Ishikawa (cell line): Measurements from ENCODE around the gene NDUFAF5.

Experiments
- CEBPB ChIP-seq: IDR thresholded peaks from 2 replicates; pipeline ENCODE4 v1.6.1; 2012
- CREB1 ChIP-seq: IDR thresholded peaks from 2 replicates; pipeline ENCODE4 v1.6.1; 2012; ENCODE audit warnings: low read depth
- EGR1 ChIP-seq: IDR thresholded peaks from 2 replicates; pipeline ENCODE4 v1.6.1; 2012
- EP300 ChIP-seq: IDR thresholded peaks from 2 replicates; pipeline ENCODE4 v1.6.1; 2012; ENCODE audit warnings: borderline replicate concordance
- FOXM1 ChIP-seq: IDR thresholded peaks from 2 replicates; pipeline ENCODE4 v1.6.1; 2012; ENCODE audit warnings: low read depth, borderline replicate concordance
- MAX ChIP-seq: IDR thresholded peaks from 2 replicates; pipeline ENCODE4 v1.6.1; 2012
- NFIC ChIP-seq: IDR thresholded peaks from 2 replicates; pipeline ENCODE4 v1.6.1; 2012
- RAD21 ChIP-seq: IDR thresholded peaks from 2 replicates; pipeline ENCODE4 v1.6.1; 2012; ENCODE audit warnings: low read depth
- REST ChIP-seq: IDR thresholded peaks from 2 replicates; pipeline ENCODE4 v1.6.1; 2012; ENCODE audit warnings: low read depth, mild to moderate bottlenecking
- TAF1 ChIP-seq: IDR thresholded peaks from 2 replicates; pipeline ENCODE4 v1.6.1; 2012; ENCODE audit warnings: low read depth, mild to moderate bottlenecking
- TCF12 ChIP-seq: IDR thresholded peaks from 2 replicates; pipeline ENCODE4 v1.6.1; 2012; ENCODE audit warnings: low read depth
- TEAD4 ChIP-seq: IDR thresholded peaks from 2 replicates; pipeline ENCODE4 v1.6.1; 2012
- USF1 ChIP-seq: IDR thresholded peaks from 2 replicates; pipeline ENCODE4 v1.6.1; 2012
- YY1 ChIP-seq: IDR thresholded peaks from 2 replicates; pipeline ENCODE4 v1.6.1; 2012; ENCODE audit warnings: low read depth
- ZBTB7A ChIP-seq: IDR thresholded peaks from 2 replicates; pipeline ENCODE4 v1.6.1; 2012; ENCODE audit warnings: low read depth

NDUFAF5 gene

GRCh38 chr20:13814672-13815071 lies 29.8 kb downstream of the NDUFAF5 start:
- TF ChIP-seq TEAD4 = no peak
- no peak for TF ChIP-seq USF1
- TF ChIP-seq EP300 = no peak
- TF ChIP-seq TCF12 = no peak
- TF ChIP-seq CREB1 = no peak
- TF ChIP-seq CEBPB = no peak
- TF ChIP-seq MAX = no peak

- no peak for TF ChIP-seq ZBTB7A
- TF ChIP-seq RAD21 = no peak
- no peak for TF ChIP-seq FOXM1
- no peak for TF ChIP-seq CEBPB
- no peak for TF ChIP-seq TEAD4
- TF ChIP-seq NFIC = no peak
Measured at GRCh38 chr20:13816757-13817156, 31.9 kb downstream of the NDUFAF5 start.

- TF ChIP-seq EP300 = no peak
- TF ChIP-seq EGR1 = no peak
- no peak for TF ChIP-seq NFIC
- no peak for TF ChIP-seq CEBPB
- no peak for TF ChIP-seq FOXM1
- TF ChIP-seq USF1 = no peak
- no peak for TF ChIP-seq MAX
- no peak for TF ChIP-seq CREB1
- no peak for TF ChIP-seq TCF12
- no peak for TF ChIP-seq ZBTB7A
- TF ChIP-seq RAD21 = no peak
- TF ChIP-seq YY1 = no peak
Measured at GRCh38 chr20:13817342-13817741, 32.5 kb downstream of the NDUFAF5 start.

- TF ChIP-seq TCF12 = no peak
- TF ChIP-seq RAD21 = peak; percentile 52
- TF ChIP-seq YY1 = no peak
- no peak for TF ChIP-seq EGR1
- no peak for TF ChIP-seq CEBPB
- TF ChIP-seq NFIC = no peak
- TF ChIP-seq EP300 = no peak
Measured at GRCh38 chr20:13819885-13820645, 35.2 kb downstream of the NDUFAF5 start.

GRCh38 chr20:13821876-13822275 lies 37.0 kb downstream of the NDUFAF5 start:
- TF ChIP-seq USF1 (no peak), YY1 (no peak), EP300 (no peak), TCF12 (no peak), NFIC (no peak), RAD21 (no peak), EGR1 (no peak), REST (no peak), CEBPB (no peak), MAX (no peak)

GRCh38 chr20:13822459-13822858 lies 37.6 kb downstream of the NDUFAF5 start:
- no peak for TF ChIP-seq YY1
- TF ChIP-seq RAD21 = no peak
- TF ChIP-seq NFIC = no peak
- TF ChIP-seq USF1 = no peak
- TF ChIP-seq EGR1 = no peak
- TF ChIP-seq CREB1 = no peak
- TF ChIP-seq ZBTB7A = no peak

- TF ChIP-seq YY1 = no peak
- TF ChIP-seq NFIC = no peak
- no peak for TF ChIP-seq REST
- no peak for TF ChIP-seq CREB1
- no peak for TF ChIP-seq TCF12
- TF ChIP-seq CEBPB = no peak
- TF ChIP-seq TAF1 = no peak
- no peak for TF ChIP-seq RAD21
- no peak for TF ChIP-seq ZBTB7A
- no peak for TF ChIP-seq EGR1
- TF ChIP-seq FOXM1 = no peak
- TF ChIP-seq MAX = no peak
- TF ChIP-seq TEAD4 = no peak
- TF ChIP-seq EP300 = no peak
- no peak for TF ChIP-seq USF1
Measured at GRCh38 chr20:13824459-13824858, 39.6 kb downstream of the NDUFAF5 start.
